Endodermal cell (in vitro differentiated cells): ENCODE measurements around the gene CCDC30. TPM values are rescaled to one million over a fixed set of nuclear protein-coding genes. Genes with fewer than 3 reads are reported as not detected.

Experiments used
- DNase-seq: peaks from one replicate; pipeline ENCODE4 v3.0.0-alpha.2; 2017
- H3K27ac ChIP-seq: 2 replicates; pipeline ENCODE4 v1.5.1; 2013; ENCODE audit warnings: mild to moderate bottlenecking, low read depth, low read length, moderate library complexity
- H3K27me3 ChIP-seq: 2 replicates; pipeline ENCODE4 v1.6.1; 2013; ENCODE audit warnings: mild to moderate bottlenecking, low read length, moderate library complexity; ENCODE audit not compliant: insufficient read depth, control insufficient read depth, poor library complexity, severe bottlenecking
- H3K36me3 ChIP-seq: 2 replicates; pipeline ENCODE4 v1.7.0; 2013; ENCODE audit warnings: mild to moderate bottlenecking, low read length, moderate library complexity; ENCODE audit not compliant: control insufficient read depth, insufficient read depth
- H3K4me1 ChIP-seq: one replicate; pipeline ENCODE4 v1.7.0; 2013; ENCODE audit warnings: low read length; ENCODE audit not compliant: control insufficient read depth, insufficient read depth
- H3K4me3 ChIP-seq: 2 replicates; pipeline ENCODE4 v1.5.1; 2013; ENCODE audit warnings: mild to moderate bottlenecking, low read length, moderate library complexity
- H3K9ac ChIP-seq: 2 replicates; pipeline ENCODE4 v1.6.1; 2013; ENCODE audit warnings: mild to moderate bottlenecking, low read length, moderate library complexity; ENCODE audit not compliant: poor library complexity, severe bottlenecking; ENCODE audit errors: extremely low read depth
- H3K9me3 ChIP-seq: 2 replicates; pipeline ENCODE4 v1.6.1; 2013; ENCODE audit warnings: mild to moderate bottlenecking, low read length, moderate library complexity; ENCODE audit not compliant: control insufficient read depth
- H3K27ac Mint-ChIP-seq: 2 replicates; pipeline ENCODE4 v1.8.0; 2020; ENCODE audit warnings: mixed read lengths
- H3K27me3 Mint-ChIP-seq: 2 replicates; pipeline ENCODE4 v1.8.0; 2021; ENCODE audit warnings: mild to moderate bottlenecking, mixed read lengths; ENCODE audit not compliant: insufficient read depth
- H3K36me3 Mint-ChIP-seq: 2 replicates; pipeline ENCODE4 v1.8.0; 2020; ENCODE audit warnings: low read depth, mixed read lengths
- H3K4me1 Mint-ChIP-seq: 2 replicates; pipeline ENCODE4 v1.8.0; 2020; ENCODE audit warnings: mixed read lengths
- H3K4me3 Mint-ChIP-seq: 2 replicates; pipeline ENCODE4 v1.8.0; 2020; ENCODE audit warnings: mild to moderate bottlenecking, moderate library complexity, mixed read lengths
- H3K9me3 Mint-ChIP-seq: 2 replicates; pipeline ENCODE4 v1.8.0; 2020; ENCODE audit warnings: mild to moderate bottlenecking, mixed read lengths
- CTCF ChIP-seq: fragments of 200-600 bp; sonication (generic); conservative IDR thresholded peaks from 2 replicates; pipeline ENCODE4 v1.5.0; 2021; ENCODE audit warnings: antibody characterized with exemption, mild to moderate bottlenecking
- WGBS, 2 experiments: methylation state at CpG; one replicate each; pipeline versions ENCODE4 v1.1.5 to v1.1.7; 2013; ENCODE audit warnings: missing lambda C conversion rate in 2 of 2, mixed read lengths in 1 of 2; ENCODE audit not compliant: insufficient coverage in 1 of 2, insufficient read length in 1 of 2; 5-methylcytosine and 5-hydroxymethylcytosine counted together
- total RNA-seq, 2 donors: library from RNA; stranded (reverse); fragmentation: NEBNext Ultra II Directional in 1 of 2; extraction: Animal tissue kit (Norgen Biotek cat#: 25700) in 1 of 2; gene quantifications; 2 replicates in 1 of 2; 3 replicates in 1 of 2; pipeline ENCODE4 v1.2.1, GENCODE V29; 2021

CCDC30 gene
- total RNA-seq, 2 donors from 2014 or later, result 4.8 to 6.4 TPM

DNA sequence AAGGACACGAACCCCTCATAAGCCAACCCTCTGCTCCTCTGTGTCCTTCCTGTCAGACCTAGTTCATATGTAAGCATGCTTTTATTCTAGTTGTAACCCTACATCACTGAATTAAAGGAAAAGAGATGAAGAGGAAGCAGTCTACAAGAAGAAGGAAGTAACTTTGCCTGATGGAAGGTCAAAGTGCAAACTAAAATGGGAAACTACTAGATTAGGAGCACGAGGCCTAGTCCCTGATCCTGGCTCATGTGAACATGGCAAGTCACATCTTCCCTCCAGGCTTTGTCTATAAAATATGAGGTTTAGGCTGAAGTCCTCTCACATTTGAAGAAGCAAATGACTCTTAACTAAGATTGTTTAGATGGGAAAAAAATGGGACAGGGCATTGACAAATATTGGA, 20.4 kb upstream of the CCDC30 start:
- TF ChIP-seq CTCF, result no peak
- H3K9me3 Mint-ChIP-seq, result no peaks in the 10 kb centered on the region
- no peak overlapping the region for H3K4me3 ChIP-seq
- DNase-seq, result no peak
- no peak overlapping the region for H3K9ac ChIP-seq
- no peak overlapping the region for H3K4me3 Mint-ChIP-seq
- H3K36me3 ChIP-seq, result no peaks in the 10 kb centered on the region
- 89 to 94% methylated on average over 1 of the region's 2 CpGs for WGBS, 2 experiments
- H3K9me3 ChIP-seq, result no peaks in the 10 kb centered on the region
- H3K27ac ChIP-seq, result no peak overlapping the region
- H3K36me3 Mint-ChIP-seq, result no peaks in the 10 kb centered on the region
- H3K27me3 Mint-ChIP-seq, result no peaks in the 10 kb centered on the region
- H3K27me3 ChIP-seq, result no peaks in the 10 kb centered on the region
- H3K27ac Mint-ChIP-seq, result no peak overlapping the region
- no peaks in the 10 kb centered on the region for H3K4me1 ChIP-seq
- H3K4me1 Mint-ChIP-seq, result no peaks in the 10 kb centered on the region

GRCh38 chr1:42449256-42449655, 13.8 kb upstream of the CCDC30 start:
- H3K4me1 Mint-ChIP-seq, result no peaks in the 10 kb centered on the region
- no peaks in the 10 kb centered on the region for H3K9me3 Mint-ChIP-seq
- Histone ChIP-seq H3K27me3 (peaks cover 5% of the 10 kb centered on the region), H3K4me3 (no peak overlapping the region), H3K9ac (no peak overlapping the region), H3K9me3 (no peaks in the 10 kb centered on the region), H3K36me3 (no peaks in the 10 kb centered on the region), H3K4me1 (no peaks in the 10 kb centered on the region), H3K27ac (no peak overlapping the region)
- H3K27me3 Mint-ChIP-seq, result no peaks in the 10 kb centered on the region
- H3K36me3 Mint-ChIP-seq, result no peaks in the 10 kb centered on the region
- DNase-seq, result no peak
- no peak overlapping the region for H3K4me3 Mint-ChIP-seq
- TF ChIP-seq CTCF, result no peak
- no peak overlapping the region for H3K27ac Mint-ChIP-seq

- Histone ChIP-seq H3K9ac (no peak overlapping the region), H3K9me3 (no peaks in the 10 kb centered on the region), H3K4me3 (no peak overlapping the region), H3K4me1 (no peaks in the 10 kb centered on the region), H3K27ac (no peak overlapping the region), H3K27me3 (peaks cover 5% of the 10 kb centered on the region), H3K36me3 (no peaks in the 10 kb centered on the region)
- WGBS, 2 experiments, result 84% methylated on average over 1 of the region's 1 CpG; no CpG with 5 or more reads in 1 of the 2 experiments
- TF ChIP-seq CTCF, result no peak
- H3K4me3 Mint-ChIP-seq, result no peak overlapping the region
- H3K4me1 Mint-ChIP-seq, result no peaks in the 10 kb centered on the region
- DNase-seq, result no peak
- no peaks in the 10 kb centered on the region for H3K36me3 Mint-ChIP-seq
- no peaks in the 10 kb centered on the region for H3K27me3 Mint-ChIP-seq
- H3K9me3 Mint-ChIP-seq, result no peaks in the 10 kb centered on the region
- H3K27ac Mint-ChIP-seq, result no peak overlapping the region
Measured at GRCh38 chr1:42450061-42450460, 13.0 kb upstream of the CCDC30 start.
